Mammary epithelial cell (primary cell): ENCODE measurements around the gene ZNF629.

Experiments used
- EZH2 ChIP-seq: IDR thresholded peaks from 2 replicates; pipeline ENCODE4 v1.6.1; 2012; ENCODE audit warnings: low read length, inconsistent platforms, borderline replicate concordance
- TF ChIP-seq, protein P1 (sequence below), 2 donors: IDR thresholded peaks in 1 of 2; conservative IDR thresholded peaks in 1 of 2; 2 replicates each; pipeline ENCODE4 v1.5.1; 2011 to 2012; ENCODE audit warnings: inconsistent platforms in 2 of 2, low read length in 2 of 2, mild to moderate bottlenecking in 2 of 2, control low read depth in 1 of 2, low read depth in 1 of 2; ENCODE audit not compliant: insufficient read depth in 1 of 2; ENCODE audit errors: extremely low read depth in 1 of 2

DNA sequence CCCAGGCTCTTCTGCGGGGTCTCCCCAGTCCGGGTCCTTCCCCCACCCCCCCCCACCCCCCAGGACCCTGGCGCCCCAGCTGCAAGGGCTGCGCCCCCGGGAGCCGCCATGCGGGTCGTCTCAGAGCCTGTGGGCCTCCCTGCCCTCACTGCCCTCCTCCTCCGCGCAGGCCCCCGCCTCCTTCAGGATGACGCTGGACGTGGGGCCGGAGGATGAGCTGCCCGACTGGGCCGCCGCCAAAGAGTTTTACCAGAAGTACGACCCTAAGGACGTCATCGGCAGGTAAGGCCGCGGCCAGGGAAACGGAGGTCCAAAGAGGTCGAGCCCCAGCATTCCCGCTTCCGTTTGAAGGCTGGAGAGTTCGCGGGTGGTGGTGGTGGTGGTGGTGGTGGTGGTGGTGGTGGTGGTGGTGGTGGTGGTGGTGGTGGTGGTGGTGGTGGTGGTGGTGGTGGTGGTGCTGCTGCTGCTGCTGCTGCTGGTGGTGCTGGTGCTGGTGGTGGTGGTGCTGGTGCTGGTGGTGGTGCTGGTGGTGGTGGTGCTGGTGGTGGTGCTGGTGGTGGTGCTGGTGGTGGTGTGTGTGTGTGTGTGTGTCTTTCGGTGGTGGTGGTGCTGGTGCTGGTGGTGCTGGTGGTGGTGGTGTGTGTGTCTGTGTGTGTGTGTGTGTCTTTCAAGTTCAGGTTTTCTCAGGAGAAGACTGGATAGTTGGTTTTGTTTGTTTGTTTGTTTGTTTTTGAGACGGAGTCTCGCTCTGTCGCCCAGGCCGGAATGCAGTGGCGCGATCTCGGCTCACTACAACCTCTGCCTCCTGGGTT lies 38.2 kb downstream of the ZNF629 start:
- TF ChIP-seq, protein P1, sequence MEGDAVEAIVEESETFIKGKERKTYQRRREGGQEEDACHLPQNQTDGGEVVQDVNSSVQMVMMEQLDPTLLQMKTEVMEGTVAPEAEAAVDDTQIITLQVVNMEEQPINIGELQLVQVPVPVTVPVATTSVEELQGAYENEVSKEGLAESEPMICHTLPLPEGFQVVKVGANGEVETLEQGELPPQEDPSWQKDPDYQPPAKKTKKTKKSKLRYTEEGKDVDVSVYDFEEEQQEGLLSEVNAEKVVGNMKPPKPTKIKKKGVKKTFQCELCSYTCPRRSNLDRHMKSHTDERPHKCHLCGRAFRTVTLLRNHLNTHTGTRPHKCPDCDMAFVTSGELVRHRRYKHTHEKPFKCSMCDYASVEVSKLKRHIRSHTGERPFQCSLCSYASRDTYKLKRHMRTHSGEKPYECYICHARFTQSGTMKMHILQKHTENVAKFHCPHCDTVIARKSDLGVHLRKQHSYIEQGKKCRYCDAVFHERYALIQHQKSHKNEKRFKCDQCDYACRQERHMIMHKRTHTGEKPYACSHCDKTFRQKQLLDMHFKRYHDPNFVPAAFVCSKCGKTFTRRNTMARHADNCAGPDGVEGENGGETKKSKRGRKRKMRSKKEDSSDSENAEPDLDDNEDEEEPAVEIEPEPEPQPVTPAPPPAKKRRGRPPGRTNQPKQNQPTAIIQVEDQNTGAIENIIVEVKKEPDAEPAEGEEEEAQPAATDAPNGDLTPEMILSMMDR (conservative IDR thresholded peaks at IDR 0.05 in 1 of 2, IDR thresholded peaks at IDR 0.05 in 1 of 2; ENCODE audit: extremely low read depth in 1 of 2, insufficient read depth in 1 of 2, low read depth in 1 of 2, low read length in 2 of 2) = no peak
- TF ChIP-seq EZH2 = no peak
